Mesenchymal stem cell (in vitro differentiated cells and primary cell): Measurements from ENCODE around the gene CHKA.
"Not testable (repeated sequence)": the region's sequence is repeated elsewhere in the genome, so short reads cannot be mapped to it uniquely, and the experiment has no call there.

Experiments
- DNase-seq: peaks from one replicate; pipeline ENCODE4 v3.0.0-alpha.2; 2013
- H2AFZ ChIP-seq: one replicate; pipeline ENCODE4 v1.6.1; 2013; ENCODE audit warnings: low read depth, mild to moderate bottlenecking, control low read depth, inconsistent platforms, low read length, moderate library complexity
- H2AK5ac ChIP-seq: 2 replicates; pipeline ENCODE4 v1.6.1; 2013; ENCODE audit warnings: low read length, moderate library complexity, mild to moderate bottlenecking, inconsistent platforms; ENCODE audit not compliant: severe bottlenecking
- H2BK120ac ChIP-seq: one replicate; pipeline ENCODE4 v1.6.1; 2013; ENCODE audit warnings: low read depth, mild to moderate bottlenecking, inconsistent platforms, low read length, moderate library complexity
- H2BK12ac ChIP-seq, 2 experiments: one replicate each; pipeline ENCODE4 v1.6.1; 2013; ENCODE audit warnings: inconsistent platforms in 2 of 2, low read length in 2 of 2, mild to moderate bottlenecking in 2 of 2, moderate library complexity in 2 of 2, control low read depth in 1 of 2
- H2BK15ac ChIP-seq: one replicate; pipeline ENCODE4 v1.6.1; 2013; ENCODE audit warnings: mild to moderate bottlenecking, low read depth, inconsistent platforms; ENCODE audit not compliant: poor library complexity, severe bottlenecking
- H2BK5ac ChIP-seq: 2 replicates; pipeline ENCODE4 v1.6.1; 2013; ENCODE audit warnings: low read depth, mild to moderate bottlenecking, low read length, control low read depth, inconsistent platforms; ENCODE audit not compliant: poor library complexity, severe bottlenecking
- H3K14ac ChIP-seq, 2 experiments: one replicate each; pipeline ENCODE4 v1.6.1; 2013; ENCODE audit warnings: inconsistent platforms in 2 of 2, low read length in 2 of 2, control low read depth in 1 of 2, mild to moderate bottlenecking in 1 of 2, moderate library complexity in 1 of 2
- H3K18ac ChIP-seq, 2 experiments: one replicate each; pipeline ENCODE4 v1.6.1; 2013; ENCODE audit warnings: inconsistent platforms in 2 of 2, low read length in 2 of 2, control low read depth in 1 of 2, low read depth in 1 of 2, mild to moderate bottlenecking in 1 of 2
- H3K23ac ChIP-seq, 2 experiments: one replicate each; pipeline ENCODE4 v1.6.1; 2013; ENCODE audit warnings: inconsistent platforms in 2 of 2, low read length in 2 of 2, mild to moderate bottlenecking in 2 of 2, moderate library complexity in 2 of 2, control low read depth in 1 of 2
- H3K27ac ChIP-seq: 2 replicates; pipeline ENCODE4 v1.5.1; 2013; ENCODE audit warnings: mild to moderate bottlenecking, moderate library complexity, low read length, control low read depth, inconsistent platforms; ENCODE audit not compliant: poor library complexity, severe bottlenecking
- H3K27me3 ChIP-seq, 2 experiments: 2 replicates each; pipeline versions ENCODE4 v1.6.1 to v1.7.0; 2013; ENCODE audit warnings: low read length in 2 of 2, mild to moderate bottlenecking in 2 of 2, moderate library complexity in 2 of 2, control low read depth in 1 of 2, inconsistent platforms in 1 of 2; ENCODE audit not compliant: control insufficient read depth in 1 of 2, insufficient read depth in 1 of 2
- H3K36me3 ChIP-seq, 2 experiments: 2 replicates each; pipeline versions ENCODE4 v1.6.1 to v1.7.0; 2013; ENCODE audit warnings: low read length in 2 of 2, control low read depth in 1 of 2, inconsistent platforms in 1 of 2, low read depth in 1 of 2, mild to moderate bottlenecking in 1 of 2; ENCODE audit not compliant: insufficient read depth in 2 of 2, control insufficient read depth in 1 of 2
- H3K4ac ChIP-seq, 2 experiments: one replicate each; pipeline ENCODE4 v1.6.1; 2013; ENCODE audit warnings: inconsistent platforms in 2 of 2, low read length in 2 of 2, mild to moderate bottlenecking in 2 of 2, moderate library complexity in 2 of 2, control low read depth in 1 of 2, low read depth in 1 of 2
- H3K4me1 ChIP-seq: 2 replicates; pipeline ENCODE4 v1.6.1; 2013; ENCODE audit warnings: low read depth, low read length, control low read depth; ENCODE audit not compliant: control insufficient read depth, insufficient read depth
- H3K4me2 ChIP-seq: 2 replicates; pipeline ENCODE4 v1.6.1; 2013; ENCODE audit warnings: low read length, mild to moderate bottlenecking, inconsistent platforms; ENCODE audit not compliant: poor library complexity, severe bottlenecking
- H3K4me3 ChIP-seq, 2 experiments: 2 replicates each; pipeline versions ENCODE4 v1.5.1 to v1.7.0; 2013; ENCODE audit warnings: low read length in 2 of 2, mild to moderate bottlenecking in 2 of 2, control low read depth in 1 of 2, low read depth in 1 of 2; ENCODE audit not compliant: insufficient read depth in 1 of 2
- H3K79me1 ChIP-seq: replicated peaks from 2 replicates; pipeline ENCODE4 v1.6.1; 2013; ENCODE audit warnings: mild to moderate bottlenecking, control low read depth, low read length, inconsistent platforms; ENCODE audit not compliant: poor library complexity, severe bottlenecking
- H3K9ac ChIP-seq: 2 replicates; pipeline ENCODE4 v1.7.0; 2013; ENCODE audit warnings: mild to moderate bottlenecking, low read length, moderate library complexity
- H3K9me3 ChIP-seq: 2 replicates; pipeline ENCODE4 v1.7.0; 2013; ENCODE audit warnings: mild to moderate bottlenecking, low read length; ENCODE audit not compliant: control insufficient read depth
- H4K8ac ChIP-seq: one replicate; pipeline ENCODE4 v1.6.1; 2013; ENCODE audit warnings: inconsistent platforms, mild to moderate bottlenecking, low read length, moderate library complexity
- H4K91ac ChIP-seq: one replicate; pipeline ENCODE4 v1.6.1; 2013; ENCODE audit warnings: mild to moderate bottlenecking, low read length, inconsistent platforms
- WGBS: methylation state at CpG from one replicate; pipeline ENCODE4 v1.1.7; 2013; ENCODE audit warnings: mixed read lengths; 5-methylcytosine and 5-hydroxymethylcytosine counted together

Gene CHKA

DNA sequence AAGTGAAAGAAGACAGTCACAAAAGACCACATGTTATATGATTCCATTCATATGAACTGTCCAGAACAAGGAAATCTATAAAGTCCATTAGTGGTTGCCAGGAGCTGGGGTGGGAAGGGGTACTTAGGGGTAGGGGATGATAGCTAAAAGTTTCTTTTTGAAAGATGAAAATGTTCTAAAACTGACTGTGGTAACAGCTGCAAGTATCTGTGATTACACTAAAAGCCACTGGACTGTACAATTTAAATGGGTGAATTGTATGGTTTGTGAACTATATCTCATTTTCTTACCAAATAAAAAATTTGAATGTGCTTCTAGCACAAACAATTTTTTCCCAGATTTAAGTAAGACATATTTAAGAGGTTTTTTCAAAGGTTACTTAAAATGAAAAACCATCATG is 22.1 kb downstream of the CHKA start:
- Histone ChIP-seq H4K8ac (no peak overlapping the region), H3K18ac (no peak overlapping the region), H3K14ac (no peak overlapping the region), H3K4me3 (no peak overlapping the region), H2BK120ac (no peak overlapping the region), H3K9me3 (no peaks in the 10 kb centered on the region), H3K27me3 (no peaks in the 10 kb centered on the region), H3K27ac (no peak overlapping the region), H3K4me1 (peaks cover 2% of the 10 kb centered on the region), H2AK5ac (no peak overlapping the region), H3K23ac (no peak overlapping the region), H3K36me3 (peaks cover 4 to 5% of the 10 kb centered on the region in 2 experiments), H2BK15ac (no peak overlapping the region), H2BK12ac (no peak overlapping the region), H2AFZ (no peak overlapping the region), H3K4ac (no peak overlapping the region), H3K9ac (no peak overlapping the region), H4K91ac (no peak overlapping the region), H3K79me1 (peaks cover 17% of the 10 kb centered on the region), H3K4me2 (no peak overlapping the region), H2BK5ac (no peak overlapping the region)
- no peak for DNase-seq

DNA sequence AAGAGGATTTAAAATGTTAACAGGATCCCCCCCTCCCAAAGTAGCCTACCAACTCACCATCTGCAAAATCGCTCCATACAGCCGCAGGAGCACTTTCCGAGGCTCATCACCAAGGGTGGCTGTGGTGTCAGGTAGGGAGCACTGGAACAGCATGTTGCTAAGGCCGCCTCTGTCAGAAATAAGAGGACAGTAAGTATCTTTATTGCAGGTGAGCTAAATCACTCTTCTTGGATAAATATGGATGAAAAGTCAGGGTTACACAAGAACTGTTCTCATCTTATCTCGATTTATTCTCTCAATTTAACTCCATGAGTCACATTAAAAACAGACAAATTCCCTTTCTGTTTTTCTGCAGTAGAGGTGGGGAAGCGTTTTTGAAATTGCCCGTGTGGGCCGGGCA is 24.2 kb downstream of the CHKA start:
- H2BK5ac ChIP-seq, result no peak overlapping the region
- no peak overlapping the region for H4K91ac ChIP-seq
- no peak overlapping the region for H3K4me3 ChIP-seq
- DNase-seq, result no peak
- WGBS, result 97% methylated on average over 8 of the region's 8 CpGs
- H3K4me1 ChIP-seq, result peaks cover 2% of the 10 kb centered on the region
- no peak overlapping the region for H4K8ac ChIP-seq
- no peak overlapping the region for H2AK5ac ChIP-seq
- H2BK120ac ChIP-seq, result no peak overlapping the region
- H3K9ac ChIP-seq, result no peak overlapping the region
- peaks cover 14% of the 10 kb centered on the region for H3K79me1 ChIP-seq
- peaks cover 4 to 8% of the 10 kb centered on the region in 2 experiments for H3K36me3 ChIP-seq
- H3K4ac ChIP-seq, result no peak overlapping the region
- no peak overlapping the region for H3K4me2 ChIP-seq
- no peak overlapping the region for H2AFZ ChIP-seq
- no peak overlapping the region for H3K14ac ChIP-seq
- no peak overlapping the region for H3K27ac ChIP-seq
- H2BK15ac ChIP-seq, result no peak overlapping the region
- no peak overlapping the region for H3K18ac ChIP-seq
- no peaks in the 10 kb centered on the region for H3K9me3 ChIP-seq
- no peaks in the 10 kb centered on the region for H3K27me3 ChIP-seq
- H2BK12ac ChIP-seq, result no peak overlapping the region
- no peak overlapping the region for H3K23ac ChIP-seq

DNA sequence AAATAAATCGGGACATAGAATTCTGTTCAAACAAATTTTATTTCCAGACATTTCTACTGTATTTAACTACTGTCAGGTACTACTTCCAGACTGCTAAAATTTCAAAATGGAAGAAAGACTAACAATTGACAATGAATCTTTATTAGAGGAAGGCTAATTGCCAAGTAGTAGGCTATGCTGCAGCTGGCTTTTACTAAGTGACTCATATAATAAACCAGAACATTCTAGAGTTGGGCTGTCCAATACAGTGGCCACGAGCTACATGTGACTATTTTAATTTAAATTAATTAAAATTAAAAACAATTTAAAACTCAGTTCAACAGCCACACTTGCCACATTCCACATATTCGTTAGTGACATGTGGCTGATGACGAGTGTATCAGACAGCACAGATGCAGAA is 27.6 kb downstream of the CHKA start:
- no peak for DNase-seq
- Histone ChIP-seq H3K9ac (no peak overlapping the region), H3K9me3 (no peaks in the 10 kb centered on the region), H2AFZ (no peak overlapping the region), H3K4me1 (peaks cover 5% of the 10 kb centered on the region), H3K18ac (no peak overlapping the region), H3K27me3 (no peaks in the 10 kb centered on the region), H3K14ac (no peak overlapping the region), H3K4me2 (no peak overlapping the region), H2BK5ac (no peak overlapping the region), H3K23ac (no peak overlapping the region), H4K91ac (no peak overlapping the region), H3K4me3 (no peak overlapping the region), H3K4ac (no peak overlapping the region), H2BK120ac (no peak overlapping the region), H3K36me3 (peaks cover 4 to 8% of the 10 kb centered on the region in 2 experiments), H3K27ac (no peak overlapping the region), H4K8ac (no peak overlapping the region), H2AK5ac (no peak overlapping the region), H3K79me1 (peaks cover 20% of the 10 kb centered on the region), H2BK15ac (no peak overlapping the region), H2BK12ac (no peak overlapping the region)
- WGBS, result over 99% methylated on average over 3 of the region's 4 CpGs

DNA sequence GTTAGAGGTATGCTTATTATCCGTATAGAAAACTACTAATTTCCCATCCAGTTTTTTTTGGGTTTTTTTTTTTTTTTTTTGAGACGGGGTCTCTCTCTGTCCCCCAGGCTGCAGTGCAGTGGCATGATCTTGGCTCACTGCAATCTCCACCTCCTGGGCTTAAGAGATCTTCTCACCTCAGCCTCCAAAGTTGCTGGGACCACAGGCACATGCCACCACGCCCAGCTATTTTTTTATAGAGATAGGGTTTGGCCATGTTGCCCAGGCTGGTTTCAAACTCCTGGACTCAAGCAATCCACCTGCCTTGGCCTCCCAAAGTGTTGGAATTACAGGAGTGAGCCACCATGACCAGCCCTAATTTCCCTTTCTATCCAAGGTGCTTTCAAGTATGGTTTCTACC is 28.2 kb downstream of the CHKA start:
- peaks cover 20% of the 10 kb centered on the region for H3K79me1 ChIP-seq
- not testable (repeated sequence) for H2BK5ac ChIP-seq, H3K4ac ChIP-seq, H3K9ac ChIP-seq, H3K27me3 ChIP-seq, H2BK15ac ChIP-seq, H3K4me1 ChIP-seq, H4K91ac ChIP-seq, H3K36me3 ChIP-seq, H4K8ac ChIP-seq, H3K4me3 ChIP-seq, H3K4me2 ChIP-seq, H2BK120ac ChIP-seq, H3K18ac ChIP-seq, H2AK5ac ChIP-seq, H2AFZ ChIP-seq, H3K9me3 ChIP-seq, H3K27ac ChIP-seq, DNase-seq, H3K23ac ChIP-seq, H2BK12ac ChIP-seq, H3K14ac ChIP-seq
- 90% methylated on average over 2 of the region's 3 CpGs for WGBS
